ENCODE data around the gene TCF12.
"Not testable (repeated sequence)": the region's sequence is repeated elsewhere in the genome, so short reads cannot be mapped to it uniquely, and the experiment has no call there.

Gene TCF12

GRCh38 chr15:56929399-56929798 lies 11.0 kb downstream of the TCF12 start:
- H3K9me3 ChIP-seq: no peaks in the 10 kb centered on the region
- H3K36me3 ChIP-seq: peaks cover 30% of the 10 kb centered on the region
- H3K4me1 ChIP-seq: peaks cover 25% of the 10 kb centered on the region
- DNase-seq: no peak
- TF ChIP-seq CTCF (IDR thresholded peaks at IDR 0.05; ENCODE audit: low read depth, low read length): no peak
- no peak overlapping the region for H3K4me3 ChIP-seq (ENCODE audit: low read depth, low read length)
- no peaks in the 10 kb centered on the region for H3K27me3 ChIP-seq

GRCh38 chr15:56929933-56930332 lies 11.5 kb downstream of the TCF12 start:
- no peak for TF ChIP-seq CTCF (IDR thresholded peaks at IDR 0.05; ENCODE audit: low read depth, low read length)
- no peak for DNase-seq
- Histone ChIP-seq H3K4me3 (ENCODE audit: low read depth, low read length) (no peak overlapping the region), H3K27me3 (no peaks in the 10 kb centered on the region), H3K9me3 (no peaks in the 10 kb centered on the region), H3K4me1 (peaks cover 25% of the 10 kb centered on the region), H3K36me3 (peaks cover 25% of the 10 kb centered on the region)

GRCh38 chr15:56930669-56931313 lies 12.3 kb downstream of the TCF12 start:
- peaks cover 20% of the 10 kb centered on the region for H3K36me3 ChIP-seq
- no peak overlapping the region for H3K4me3 ChIP-seq (ENCODE audit: low read depth, low read length)

GRCh38 chr15:56931639-56932508 lies 13.4 kb downstream of the TCF12 start:
- DNase-seq: no peak
- H3K27me3 ChIP-seq: no peaks in the 10 kb centered on the region
- H3K4me1 ChIP-seq: peaks cover 25% of the 10 kb centered on the region
- H3K9me3 ChIP-seq: no peaks in the 10 kb centered on the region
- peaks cover 17% of the 10 kb centered on the region for H3K36me3 ChIP-seq
- H3K4me3 ChIP-seq (ENCODE audit: low read depth, low read length): no peak overlapping the region
- TF ChIP-seq CTCF (IDR thresholded peaks at IDR 0.05; ENCODE audit: low read depth, low read length): no peak

More at GRCh38 chr15:56930669-56931313, 12.3 kb downstream of the TCF12 start:
- H3K27me3 ChIP-seq: no peaks in the 10 kb centered on the region
- no peak for TF ChIP-seq CTCF (IDR thresholded peaks at IDR 0.05; ENCODE audit: low read depth, low read length)
- H3K9me3 ChIP-seq: no peaks in the 10 kb centered on the region
- H3K4me1 ChIP-seq: peaks cover 25% of the 10 kb centered on the region
- DNase-seq: no peak

- H3K36me3 ChIP-seq: peaks cover 21% of the 10 kb centered on the region
These were observed 14.0 kb downstream of the TCF12 start for GRCh38 chr15:56932509-56932868.

GRCh38 chr15:56933410-56933809 lies 15.0 kb downstream of the TCF12 start:
- no peaks in the 10 kb centered on the region for H3K9me3 ChIP-seq
- no peaks in the 10 kb centered on the region for H3K27me3 ChIP-seq
- no peak for DNase-seq
- H3K4me1 ChIP-seq: peaks cover 24% of the 10 kb centered on the region
- H3K4me3 ChIP-seq (ENCODE audit: low read depth, low read length): no peak overlapping the region
- peaks cover 22% of the 10 kb centered on the region for H3K36me3 ChIP-seq
- TF ChIP-seq CTCF (IDR thresholded peaks at IDR 0.05; ENCODE audit: low read depth, low read length): no peak

More at GRCh38 chr15:56932509-56932868, 14.0 kb downstream of the TCF12 start:
- not testable (repeated sequence) for H3K27me3 ChIP-seq; DNase-seq; H3K9me3 ChIP-seq; H3K4me3 ChIP-seq (ENCODE audit: low read depth, low read length)
- H3K4me1 ChIP-seq: peaks cover 25% of the 10 kb centered on the region
